Natural killer cell treated with Interleukin-12 subunit alpha and Interleukin-12 subunit beta and Interleukin-15 and Interleukin-18, amount 100 ng/mL, for 72 hours (primary cell): ENCODE results near the gene DIO3. TPM values are rescaled to one million over a fixed set of nuclear protein-coding genes. Genes with fewer than 3 reads are reported as not detected.

ENCODE experiments used
- ATAC-seq, 2 donors: fragments of 150-1000 bp; cut with Tn5 transposase in 1 of 2; sonication (Bioruptor Pico), chemical (Tn5 transposase) in 1 of 2; 2 replicates each; pipeline ENCODE4 v1.10.0; 2021
- DNase-seq: peaks from one replicate; pipeline ENCODE4 v3.0.0; 2022; ENCODE audit warnings: low spot score
- H3K27ac Mint-ChIP-seq, 2 donors: 1 replicate in 1 of 2; 2 replicates in 1 of 2; pipeline ENCODE4 v1.8.0; 2022; ENCODE audit warnings: mixed read lengths in 2 of 2, mild to moderate bottlenecking in 1 of 2, moderate library complexity in 1 of 2
- H3K27me3 Mint-ChIP-seq, 2 donors: 1 replicate in 1 of 2; 2 replicates in 1 of 2; pipeline ENCODE4 v1.8.0; 2022; ENCODE audit warnings: mixed read lengths in 2 of 2
- H3K36me3 Mint-ChIP-seq: one replicate; pipeline ENCODE4 v1.8.0; 2022; ENCODE audit warnings: mixed read lengths
- H3K4me1 Mint-ChIP-seq, 2 donors: 1 replicate in 1 of 2; 2 replicates in 1 of 2; pipeline ENCODE4 v1.8.0; 2022; ENCODE audit warnings: low read depth in 2 of 2, mixed read lengths in 2 of 2, mild to moderate bottlenecking in 1 of 2
- H3K4me3 Mint-ChIP-seq: one replicate; pipeline ENCODE4 v1.8.0; 2022; ENCODE audit warnings: mixed read lengths
- H3K9me3 Mint-ChIP-seq: 2 replicates; pipeline ENCODE4 v1.8.0; 2022; ENCODE audit warnings: mixed read lengths
- total RNA-seq, 2 donors: library from RNA; stranded (reverse); gene quantifications; one replicate each; pipeline ENCODE4 v1.2.3, GENCODE V29; 2022

Gene DIO3
- total RNA-seq, 2 donors from 2014 or later, result not detected

DNA sequence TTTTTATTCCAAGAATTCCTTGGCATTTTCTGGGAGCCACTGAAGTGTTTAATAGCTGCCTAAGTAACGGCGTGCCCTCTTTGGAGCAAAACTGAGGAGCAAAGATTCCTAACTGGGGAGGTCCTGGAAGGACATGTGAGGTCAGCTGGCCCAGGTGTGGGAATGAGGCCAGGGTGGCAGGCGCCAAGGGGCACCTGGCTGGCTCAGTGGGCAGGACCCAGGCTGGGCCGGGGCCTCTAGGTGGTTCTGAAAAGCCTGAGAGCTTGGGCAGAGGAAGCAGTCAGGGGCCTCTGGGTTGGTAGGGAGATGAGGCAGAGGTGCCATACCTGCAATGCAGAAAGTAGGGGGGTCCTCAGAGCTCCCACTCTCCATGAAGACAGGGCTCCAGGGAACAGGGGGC is 27.1 kb upstream of the DIO3 start:
- Mint-ChIP-seq H3K9me3 (no peaks in the 10 kb centered on the region), H3K4me3 (no peak overlapping the region), H3K27ac (no peak overlapping the region), H3K27me3 (peaks cover 10 to 16% of the 10 kb centered on the region in 2 donors), H3K36me3 (no peaks in the 10 kb centered on the region), H3K4me1 (peaks cover 40% of the 10 kb centered on the region in 2 donors)
- DNase-seq (no peak), ATAC-seq (no peak)

DNA sequence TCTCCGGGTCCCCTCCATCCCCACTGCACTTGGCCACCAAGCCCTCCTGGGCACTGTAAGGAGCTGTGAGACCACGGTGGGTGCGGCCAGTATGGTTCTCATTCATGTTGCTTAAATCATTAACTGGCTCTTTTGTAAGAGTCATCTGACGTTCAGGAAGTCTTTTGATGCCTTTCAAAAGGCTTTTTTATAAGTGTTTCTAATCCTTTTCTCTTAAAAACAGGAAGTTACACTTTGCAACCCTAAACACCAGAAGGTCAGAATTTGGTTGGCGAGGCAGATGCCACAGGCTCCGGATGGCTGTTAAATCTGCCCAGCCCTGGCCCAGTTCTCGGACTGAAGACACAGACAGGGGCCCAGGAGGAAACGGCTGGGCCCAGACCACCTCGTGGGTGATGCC is 26.1 kb upstream of the DIO3 start:
- no peak for DNase-seq
- Mint-ChIP-seq H3K4me1 (peaks cover 39 to 40% of the 10 kb centered on the region in 2 donors), H3K4me3 (peak overlapping the region; percentile 83), H3K36me3 (no peaks in the 10 kb centered on the region), H3K27ac (peak overlapping the region; percentile 18 to 33), H3K27me3 (peaks cover 17% of the 10 kb centered on the region in 2 donors), H3K9me3 (no peaks in the 10 kb centered on the region)
- peak; percentile 55 to 60 for ATAC-seq

DNA sequence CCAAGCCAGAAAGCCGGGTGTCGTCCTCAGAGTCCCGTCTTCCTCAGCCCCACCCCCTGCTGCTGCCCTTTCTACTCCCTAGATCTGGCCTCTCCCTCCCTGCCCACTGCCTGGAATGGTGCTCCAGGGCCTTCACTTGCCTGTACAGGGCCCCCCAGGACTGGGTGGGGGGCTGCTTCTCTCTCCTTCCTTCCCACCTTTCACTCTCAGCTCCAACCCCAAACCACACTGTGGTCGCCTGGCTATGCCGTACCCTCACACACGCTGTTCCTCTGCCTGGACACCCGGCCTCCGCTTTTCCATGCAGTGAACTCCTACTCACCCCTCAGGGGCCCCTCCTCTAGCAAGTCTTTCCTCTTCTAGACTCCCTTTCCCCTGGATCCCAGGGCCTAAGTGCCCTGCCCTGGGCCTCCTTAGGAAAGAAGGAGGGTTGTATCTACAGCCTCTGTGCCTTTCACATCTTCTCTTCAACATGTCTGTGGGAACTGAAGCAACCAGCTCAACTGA is 25.5 kb upstream of the DIO3 start:
- peaks cover 13 to 17% of the 10 kb centered on the region in 2 donors for H3K27me3 Mint-ChIP-seq
- H3K27ac Mint-ChIP-seq, result peak overlapping the region; percentile 18 to 33
- no peaks in the 10 kb centered on the region for H3K9me3 Mint-ChIP-seq
- no peaks in the 10 kb centered on the region for H3K36me3 Mint-ChIP-seq
- peak overlapping the region; percentile 83 for H3K4me3 Mint-ChIP-seq
- DNase-seq, result no peak
- peaks cover 34 to 35% of the 10 kb centered on the region in 2 donors for H3K4me1 Mint-ChIP-seq
- peak; percentile 2 to 16 for ATAC-seq

DNA sequence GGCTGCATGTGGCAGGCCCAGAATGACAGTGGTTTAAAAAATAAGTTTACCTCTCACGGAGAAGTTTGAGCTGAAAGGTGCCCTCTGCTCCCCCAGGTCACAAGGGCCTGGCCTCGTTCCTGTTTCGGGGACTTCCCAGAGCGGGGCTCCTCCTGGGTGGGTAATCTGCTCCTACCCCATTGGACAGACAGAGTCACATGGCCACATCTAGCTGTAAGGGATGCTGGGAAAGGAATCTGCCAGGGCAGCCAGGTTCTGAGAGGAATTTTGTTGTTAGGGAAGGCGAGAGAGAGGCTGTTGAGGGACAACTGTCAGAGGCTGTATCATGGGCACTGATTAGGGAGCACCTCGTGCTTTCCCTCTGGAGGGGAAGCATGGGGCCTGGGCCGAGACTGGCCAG is 24.0 kb upstream of the DIO3 start:
- no peak for ATAC-seq
- DNase-seq, result no peak
- Mint-ChIP-seq H3K4me1 (peaks cover 32 to 34% of the 10 kb centered on the region in 2 donors), H3K27ac (peak overlapping the region; percentile 31 to 41), H3K4me3 (no peak overlapping the region), H3K9me3 (no peaks in the 10 kb centered on the region), H3K27me3 (peaks cover 10 to 17% of the 10 kb centered on the region in 2 donors), H3K36me3 (no peaks in the 10 kb centered on the region)

DNA sequence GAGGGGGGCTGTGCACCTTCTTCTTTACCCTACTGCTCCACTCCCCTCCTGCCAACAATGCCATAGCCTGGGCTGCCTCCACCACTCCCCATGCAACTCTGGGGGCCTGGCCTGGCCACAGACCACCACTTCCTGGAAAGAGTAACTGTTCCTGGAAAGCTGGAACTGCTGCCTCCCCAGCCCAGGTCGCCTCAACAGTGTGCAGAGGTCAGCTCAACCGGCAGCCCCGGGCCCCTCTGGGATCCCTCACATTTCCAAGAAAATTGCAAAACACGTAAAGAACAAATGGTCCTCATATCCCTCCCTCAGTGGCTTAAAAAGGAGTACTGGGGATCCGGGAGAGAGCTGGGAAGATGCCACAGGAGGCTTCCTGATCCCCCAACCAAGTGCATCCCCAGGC is 22.4 kb upstream of the DIO3 start:
- peaks cover 15 to 17% of the 10 kb centered on the region in 2 donors for H3K27me3 Mint-ChIP-seq
- peaks cover 3% of the 10 kb centered on the region for H3K36me3 Mint-ChIP-seq
- no peak overlapping the region for H3K27ac Mint-ChIP-seq
- no peak for ATAC-seq
- peaks cover 30% of the 10 kb centered on the region in 2 donors for H3K4me1 Mint-ChIP-seq
- no peak overlapping the region for H3K4me3 Mint-ChIP-seq
- peaks cover 2% of the 10 kb centered on the region for H3K9me3 Mint-ChIP-seq
- no peak for DNase-seq

DNA sequence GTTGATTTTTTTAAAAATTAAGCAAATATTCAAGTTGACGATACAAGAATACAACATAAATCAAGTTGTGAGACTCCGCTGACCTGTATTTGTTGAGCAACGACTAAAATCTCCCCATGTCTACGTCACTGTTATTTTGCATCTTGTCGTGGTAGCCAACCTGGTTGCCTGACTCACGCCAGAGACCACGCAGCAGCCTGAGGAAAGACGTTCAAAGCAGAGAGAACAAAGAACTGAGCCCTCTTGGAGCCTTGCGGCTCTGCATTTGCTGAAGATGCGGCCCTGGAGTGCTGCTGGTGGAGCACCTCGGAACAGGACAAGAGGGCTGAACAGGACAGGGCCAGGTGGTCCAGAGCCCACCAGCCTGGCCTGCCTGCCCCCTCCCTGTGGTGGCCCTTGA is 21.4 kb upstream of the DIO3 start:
- DNase-seq, result no peak
- peaks cover 25 to 26% of the 10 kb centered on the region in 2 donors for H3K4me1 Mint-ChIP-seq
- peaks cover 17 to 18% of the 10 kb centered on the region in 2 donors for H3K27me3 Mint-ChIP-seq
- H3K4me3 Mint-ChIP-seq, result no peak overlapping the region
- peaks cover 5% of the 10 kb centered on the region for H3K36me3 Mint-ChIP-seq
- peaks cover 3% of the 10 kb centered on the region for H3K9me3 Mint-ChIP-seq
- no peak for ATAC-seq
- H3K27ac Mint-ChIP-seq, result peak overlapping the region in 1 of 2 donors; percentile 38

DNA sequence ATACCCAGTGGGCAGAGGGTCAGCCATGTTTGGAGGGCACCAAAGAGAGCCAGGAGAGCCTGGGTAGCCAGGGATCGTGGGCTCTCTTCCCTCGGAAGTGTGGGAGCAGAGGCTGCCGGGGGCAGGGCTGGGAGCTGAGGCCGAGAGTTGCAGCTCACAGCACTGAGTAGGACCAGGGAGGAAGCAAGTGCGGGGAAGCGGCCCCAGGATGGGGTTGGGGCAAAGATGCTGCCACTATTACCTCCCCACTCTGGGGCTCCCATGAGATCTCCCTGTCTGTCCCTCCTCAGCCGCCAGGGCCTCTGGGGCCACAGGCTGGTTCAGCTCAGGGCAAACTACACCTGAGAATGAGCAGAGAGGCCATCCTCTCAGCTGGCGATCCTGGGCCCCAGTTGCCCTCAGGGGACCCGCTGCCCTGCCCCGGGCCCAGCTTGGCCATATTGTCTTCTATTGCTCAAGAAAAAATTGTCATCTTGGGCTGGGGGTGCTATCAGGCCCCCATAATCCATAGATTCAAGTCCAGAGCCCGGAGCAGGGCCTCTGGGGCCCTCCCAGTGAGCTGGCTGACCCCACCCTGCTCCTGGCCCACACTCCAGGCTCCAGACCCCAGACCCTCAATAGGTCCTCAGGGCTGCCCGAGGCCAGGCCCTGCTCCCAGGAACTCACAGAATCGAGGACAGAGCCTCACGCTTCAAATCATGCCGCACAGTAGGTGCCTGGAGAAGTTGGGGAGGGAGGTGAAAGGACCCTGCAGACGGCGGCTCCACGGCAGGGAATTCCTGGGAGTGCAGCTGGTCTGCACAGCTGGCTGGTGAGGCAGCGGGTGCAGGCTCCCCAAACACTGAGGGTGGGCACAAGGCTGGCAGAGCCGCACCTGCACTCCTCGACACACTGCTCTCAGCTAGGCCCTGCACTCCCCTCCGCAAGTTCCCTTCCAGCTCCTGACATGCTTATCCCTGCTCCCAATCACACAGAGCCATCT is 20.5 kb upstream of the DIO3 start:
- no peak overlapping the region for H3K27ac Mint-ChIP-seq
- H3K9me3 Mint-ChIP-seq, result peaks cover 3% of the 10 kb centered on the region
- ATAC-seq (no peak), DNase-seq (no peak)
- H3K36me3 Mint-ChIP-seq, result peaks cover 5% of the 10 kb centered on the region
- no peak overlapping the region for H3K4me3 Mint-ChIP-seq
- H3K27me3 Mint-ChIP-seq, result peaks cover 19 to 21% of the 10 kb centered on the region in 2 donors
- peaks cover 17 to 19% of the 10 kb centered on the region in 2 donors for H3K4me1 Mint-ChIP-seq

DNA sequence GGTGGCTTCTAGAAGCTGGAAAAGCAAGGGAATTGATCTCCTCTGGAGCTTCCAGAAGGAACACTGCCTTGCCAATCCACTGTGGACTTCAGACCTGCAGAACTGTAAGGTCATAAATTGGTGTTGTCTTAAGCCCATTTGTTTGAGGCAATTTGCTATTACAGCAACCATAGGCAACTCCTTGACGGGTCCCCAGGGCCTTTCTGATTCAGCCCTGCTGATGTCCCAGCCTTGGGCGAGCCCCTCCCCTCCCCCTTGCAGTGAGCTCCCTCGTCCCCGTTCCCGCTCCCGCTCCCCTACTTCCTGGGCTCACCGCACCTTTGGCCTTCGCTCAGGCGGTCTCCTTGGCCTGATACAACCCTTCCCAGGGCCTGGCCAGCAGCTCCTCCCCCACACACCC is 18.9 kb upstream of the DIO3 start:
- ATAC-seq, result no peak
- H3K27ac Mint-ChIP-seq, result no peak overlapping the region
- H3K4me3 Mint-ChIP-seq, result no peak overlapping the region
- peaks cover 21 to 24% of the 10 kb centered on the region in 2 donors for H3K27me3 Mint-ChIP-seq
- peaks cover 5% of the 10 kb centered on the region for H3K36me3 Mint-ChIP-seq
- peaks cover 4 to 5% of the 10 kb centered on the region in 2 donors for H3K4me1 Mint-ChIP-seq
- no peak for DNase-seq
- H3K9me3 Mint-ChIP-seq, result peaks cover 3% of the 10 kb centered on the region

DNA sequence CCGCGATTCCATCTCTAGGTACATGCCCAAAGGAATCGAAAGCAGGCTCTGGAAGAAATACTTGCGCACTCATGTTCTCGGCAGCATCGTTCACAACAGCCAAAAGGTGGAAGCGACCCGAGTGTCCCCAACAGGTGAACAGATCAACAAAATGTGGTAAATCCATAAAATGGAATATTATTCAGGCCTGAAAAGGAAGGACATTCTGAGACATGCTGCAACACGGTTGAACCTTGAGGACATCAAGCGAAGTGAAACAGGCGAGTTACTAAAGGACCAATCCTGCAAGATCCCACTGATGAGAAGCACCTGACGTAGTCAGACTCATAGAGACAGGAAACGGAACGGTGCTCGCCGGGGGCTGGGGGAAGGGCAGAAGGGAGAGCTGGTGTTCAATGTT is 17.5 kb upstream of the DIO3 start:
- H3K27me3 Mint-ChIP-seq, result peaks cover 18 to 19% of the 10 kb centered on the region in 2 donors
- H3K36me3 Mint-ChIP-seq, result peaks cover 5% of the 10 kb centered on the region
- H3K9me3 Mint-ChIP-seq, result peaks cover 3% of the 10 kb centered on the region
- H3K27ac Mint-ChIP-seq, result no peak overlapping the region
- H3K4me3 Mint-ChIP-seq, result no peak overlapping the region
- H3K4me1 Mint-ChIP-seq, result no peaks in the 10 kb centered on the region
- DNase-seq (no peak), ATAC-seq (no peak)

DNA sequence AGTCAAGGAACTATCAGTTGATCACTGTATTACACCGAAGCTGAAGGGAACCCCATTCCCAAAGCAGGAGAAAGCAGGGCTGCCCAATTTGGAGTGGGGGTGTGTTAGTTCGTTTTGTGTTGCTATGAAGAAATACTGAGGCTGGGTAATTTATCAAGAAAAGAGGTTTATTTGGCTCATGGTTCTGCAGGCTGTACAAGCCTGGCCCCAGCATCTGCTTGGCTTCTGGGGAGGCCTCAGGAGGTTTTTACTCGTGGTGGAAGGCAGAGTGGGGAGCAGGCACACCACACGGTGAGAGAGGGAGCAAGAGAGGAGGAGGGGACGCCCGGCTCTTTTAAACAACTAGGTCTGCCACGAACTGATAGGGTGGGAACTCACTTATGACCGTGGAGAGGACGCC is 16.7 kb upstream of the DIO3 start:
- Mint-ChIP-seq H3K27me3 (peaks cover 17 to 19% of the 10 kb centered on the region in 2 donors), H3K27ac (no peak overlapping the region), H3K4me1 (no peaks in the 10 kb centered on the region), H3K4me3 (no peak overlapping the region), H3K9me3 (peaks cover 3% of the 10 kb centered on the region), H3K36me3 (peaks cover 5% of the 10 kb centered on the region)
- ATAC-seq (no peak), DNase-seq (no peak)

DNA sequence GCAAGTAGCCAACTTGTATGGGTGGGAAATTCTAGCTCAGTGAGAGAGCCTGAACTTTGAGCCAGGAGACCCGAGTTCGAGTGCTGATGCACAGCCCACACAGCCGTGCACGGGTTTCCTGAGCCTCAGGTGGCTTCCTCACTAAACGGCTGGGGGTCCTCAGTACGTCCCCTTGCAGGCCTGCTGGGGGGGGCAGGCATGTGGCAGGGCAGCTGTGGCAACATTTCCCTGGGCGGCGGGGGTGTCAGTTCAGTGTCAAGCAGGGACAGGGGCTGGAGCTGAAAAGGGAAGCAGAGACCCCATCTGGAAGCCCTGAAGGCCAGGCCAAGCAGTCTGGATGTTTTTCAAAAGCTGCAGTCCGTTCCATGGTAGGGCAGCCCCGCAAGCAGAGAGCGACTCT is 14.6 kb upstream of the DIO3 start:
- peaks cover 20 to 23% of the 10 kb centered on the region in 2 donors for H3K27me3 Mint-ChIP-seq
- no peak overlapping the region for H3K27ac Mint-ChIP-seq
- peaks cover 3% of the 10 kb centered on the region for H3K9me3 Mint-ChIP-seq
- no peaks in the 10 kb centered on the region for H3K4me1 Mint-ChIP-seq
- ATAC-seq (no peak), DNase-seq (no peak)
- H3K4me3 Mint-ChIP-seq, result no peak overlapping the region
- H3K36me3 Mint-ChIP-seq, result peaks cover 5% of the 10 kb centered on the region

DNA sequence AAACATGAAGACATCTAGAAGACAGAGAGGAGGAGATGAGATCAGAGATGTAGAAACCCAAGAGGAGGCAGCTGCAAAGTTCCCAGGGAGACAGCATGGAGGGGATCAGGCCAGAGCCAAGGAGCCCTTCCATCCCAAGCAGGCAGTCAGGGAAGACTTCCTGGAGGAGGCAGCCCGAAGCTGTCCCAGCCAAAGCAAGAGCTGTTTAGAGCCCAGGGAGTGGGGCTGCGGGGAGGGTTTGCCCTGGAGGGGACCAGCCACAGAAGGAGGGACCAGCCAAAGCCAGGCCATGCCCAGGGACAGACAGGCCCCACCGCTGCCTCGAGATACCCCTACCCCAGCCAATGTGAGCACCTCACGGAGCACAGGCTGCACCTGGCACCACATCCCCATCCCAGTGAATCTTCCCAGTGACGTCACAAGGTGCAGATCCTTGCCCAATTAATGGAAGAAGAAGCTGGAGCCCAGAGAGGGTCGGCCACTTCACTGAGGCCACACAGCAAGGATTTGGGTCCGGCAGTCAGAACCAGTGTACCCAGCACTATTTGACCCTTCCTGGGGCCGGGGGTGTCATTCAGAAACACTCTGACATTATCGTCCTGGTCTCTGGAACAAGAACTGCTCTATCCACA is 14.1 kb upstream of the DIO3 start:
- peaks cover 5% of the 10 kb centered on the region for H3K36me3 Mint-ChIP-seq
- ATAC-seq, result no peak
- no peaks in the 10 kb centered on the region for H3K4me1 Mint-ChIP-seq
- no peak overlapping the region for H3K4me3 Mint-ChIP-seq
- DNase-seq, result no peak
- peaks cover 20 to 25% of the 10 kb centered on the region in 2 donors for H3K27me3 Mint-ChIP-seq
- no peak overlapping the region for H3K27ac Mint-ChIP-seq
- peaks cover 3% of the 10 kb centered on the region for H3K9me3 Mint-ChIP-seq

DNA sequence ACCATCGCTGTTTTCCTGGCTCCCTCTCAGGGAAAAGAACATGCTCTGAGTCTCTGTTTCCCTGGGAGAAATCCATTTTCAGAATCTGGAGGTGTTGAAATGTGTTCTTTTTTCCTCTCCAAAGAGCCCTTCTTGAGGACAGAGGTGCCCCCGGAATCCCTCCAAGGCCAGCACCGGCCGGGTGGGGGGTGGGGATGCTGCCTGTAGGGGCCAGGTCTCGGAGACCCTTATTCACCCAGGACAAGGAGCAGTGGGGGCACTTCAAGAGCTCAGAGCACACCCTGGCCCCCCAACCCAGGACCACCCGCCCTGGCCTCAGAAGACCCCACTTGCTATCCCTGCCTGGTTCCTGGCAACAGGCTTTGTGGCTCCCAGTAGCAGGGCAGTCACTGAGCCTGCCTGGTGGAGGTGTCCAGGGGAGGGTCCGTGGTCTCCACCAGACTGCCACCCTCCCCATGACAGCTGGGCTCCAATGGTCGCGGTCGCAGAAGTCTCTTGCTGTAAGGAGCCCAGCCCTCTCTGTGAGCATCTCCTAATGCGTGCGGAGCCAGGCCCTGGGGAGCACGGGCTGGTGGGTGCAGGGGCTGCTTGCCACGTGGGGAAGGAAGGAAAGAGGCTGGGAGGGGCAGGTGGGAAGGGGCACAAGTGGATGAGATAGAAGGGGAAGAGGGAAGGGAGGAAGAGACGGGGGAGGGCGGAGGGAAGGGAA is 13.2 kb upstream of the DIO3 start:
- DNase-seq (no peak), ATAC-seq (no peak)
- H3K4me3 Mint-ChIP-seq, result no peak overlapping the region
- peaks cover 3% of the 10 kb centered on the region for H3K9me3 Mint-ChIP-seq
- no peak overlapping the region for H3K27ac Mint-ChIP-seq
- peaks cover 21 to 25% of the 10 kb centered on the region in 2 donors for H3K27me3 Mint-ChIP-seq
- no peaks in the 10 kb centered on the region for H3K4me1 Mint-ChIP-seq
- peaks cover 5% of the 10 kb centered on the region for H3K36me3 Mint-ChIP-seq
